ENCODE measurements around the gene CMTM8.

Gene CMTM8

GRCh38 chr3:32347343-32348125 is 109.1 kb downstream of the CMTM8 start:
- TF ChIP-seq, protein P1, sequence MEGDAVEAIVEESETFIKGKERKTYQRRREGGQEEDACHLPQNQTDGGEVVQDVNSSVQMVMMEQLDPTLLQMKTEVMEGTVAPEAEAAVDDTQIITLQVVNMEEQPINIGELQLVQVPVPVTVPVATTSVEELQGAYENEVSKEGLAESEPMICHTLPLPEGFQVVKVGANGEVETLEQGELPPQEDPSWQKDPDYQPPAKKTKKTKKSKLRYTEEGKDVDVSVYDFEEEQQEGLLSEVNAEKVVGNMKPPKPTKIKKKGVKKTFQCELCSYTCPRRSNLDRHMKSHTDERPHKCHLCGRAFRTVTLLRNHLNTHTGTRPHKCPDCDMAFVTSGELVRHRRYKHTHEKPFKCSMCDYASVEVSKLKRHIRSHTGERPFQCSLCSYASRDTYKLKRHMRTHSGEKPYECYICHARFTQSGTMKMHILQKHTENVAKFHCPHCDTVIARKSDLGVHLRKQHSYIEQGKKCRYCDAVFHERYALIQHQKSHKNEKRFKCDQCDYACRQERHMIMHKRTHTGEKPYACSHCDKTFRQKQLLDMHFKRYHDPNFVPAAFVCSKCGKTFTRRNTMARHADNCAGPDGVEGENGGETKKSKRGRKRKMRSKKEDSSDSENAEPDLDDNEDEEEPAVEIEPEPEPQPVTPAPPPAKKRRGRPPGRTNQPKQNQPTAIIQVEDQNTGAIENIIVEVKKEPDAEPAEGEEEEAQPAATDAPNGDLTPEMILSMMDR (IDR thresholded peaks at IDR 0.05; ENCODE audit: low read depth, low read length), result no peak
- DNase-seq, result no peak
- H3K36me3 ChIP-seq, result no peaks in the 10 kb centered on the region
- H3K27me3 ChIP-seq, result no peaks in the 10 kb centered on the region
- H3K4me1 ChIP-seq, result no peaks in the 10 kb centered on the region
- H3K9me3 ChIP-seq, result no peaks in the 10 kb centered on the region
- H3K4me3 ChIP-seq (ENCODE audit: low read depth, low read length), result no peak overlapping the region

DNA sequence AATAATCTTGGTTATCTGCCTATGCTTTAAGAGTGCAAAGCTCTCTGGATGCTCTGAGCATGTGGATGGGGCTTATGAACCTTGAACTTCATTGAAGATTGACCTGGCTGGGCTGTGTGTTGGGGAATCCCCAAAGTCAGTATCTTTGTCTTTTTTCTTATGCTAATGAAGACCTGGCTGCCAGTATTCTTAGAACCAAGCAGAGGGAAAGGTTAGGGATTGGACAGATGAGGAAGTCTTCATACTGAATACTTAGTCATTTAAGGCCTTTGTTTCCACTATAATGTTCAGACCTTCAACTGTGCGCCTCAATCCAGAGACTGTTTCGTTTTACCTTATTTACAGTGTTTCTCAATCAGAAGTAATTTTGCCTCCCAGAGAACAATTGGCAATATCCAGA is 110.7 kb downstream of the CMTM8 start:
- no peak for DNase-seq
- Histone ChIP-seq H3K36me3 (no peaks in the 10 kb centered on the region), H3K27me3 (no peaks in the 10 kb centered on the region), H3K9me3 (no peaks in the 10 kb centered on the region), H3K4me1 (no peaks in the 10 kb centered on the region), H3K4me3 (ENCODE audit: low read depth, low read length) (no peak overlapping the region)
- TF ChIP-seq, protein P1 (IDR thresholded peaks at IDR 0.05; ENCODE audit: low read depth, low read length), result no peak

DNA sequence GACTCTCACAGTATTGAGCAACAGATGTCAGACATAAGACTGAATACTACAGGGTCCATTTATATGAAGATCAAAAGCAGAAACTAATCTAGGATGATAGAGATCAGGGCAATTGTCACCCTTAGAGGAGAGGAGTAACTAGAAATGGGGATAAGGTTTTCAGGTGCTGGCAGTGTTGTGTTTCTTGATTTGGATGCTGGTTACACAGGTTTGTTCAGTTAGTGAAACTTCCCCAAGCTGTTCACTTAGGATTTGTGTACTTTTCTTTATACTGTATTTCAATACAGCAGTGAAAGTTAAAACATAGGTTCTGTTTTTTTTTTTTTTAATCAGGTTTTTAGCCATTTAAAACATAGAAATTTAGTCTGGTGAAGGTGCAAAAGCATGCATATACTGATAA is 114.1 kb downstream of the CMTM8 start:
- no peaks in the 10 kb centered on the region for H3K27me3 ChIP-seq
- no peaks in the 10 kb centered on the region for H3K9me3 ChIP-seq
- H3K4me3 ChIP-seq (ENCODE audit: low read depth, low read length), result no peak overlapping the region
- TF ChIP-seq, protein P1 (IDR thresholded peaks at IDR 0.05; ENCODE audit: low read depth, low read length), result no peak
- no peak for DNase-seq
- H3K36me3 ChIP-seq, result no peaks in the 10 kb centered on the region
- no peaks in the 10 kb centered on the region for H3K4me1 ChIP-seq

- no peaks in the 10 kb centered on the region for H3K27me3 ChIP-seq
- no peak for DNase-seq
- TF ChIP-seq, protein P1 (IDR thresholded peaks at IDR 0.05; ENCODE audit: low read depth, low read length), result no peak
These were observed 114.9 kb downstream of the CMTM8 start for GRCh38 chr3:32353351-32353750.

GRCh38 chr3:32354362-32354778 is 115.9 kb downstream of the CMTM8 start:
- no peak overlapping the region for H3K4me3 ChIP-seq (ENCODE audit: low read depth, low read length)
- DNase-seq, result no peak
- TF ChIP-seq, protein P1 (IDR thresholded peaks at IDR 0.05; ENCODE audit: low read depth, low read length), result no peak
- no peaks in the 10 kb centered on the region for H3K9me3 ChIP-seq
- no peaks in the 10 kb centered on the region for H3K36me3 ChIP-seq
- no peaks in the 10 kb centered on the region for H3K4me1 ChIP-seq
- no peaks in the 10 kb centered on the region for H3K27me3 ChIP-seq

More at GRCh38 chr3:32353351-32353750, 114.9 kb downstream of the CMTM8 start:
- H3K4me1 ChIP-seq, result no peaks in the 10 kb centered on the region
- H3K36me3 ChIP-seq, result no peaks in the 10 kb centered on the region
- H3K9me3 ChIP-seq, result no peaks in the 10 kb centered on the region
- no peak overlapping the region for H3K4me3 ChIP-seq (ENCODE audit: low read depth, low read length)

- Histone ChIP-seq H3K9me3 (no peaks in the 10 kb centered on the region), H3K4me1 (no peaks in the 10 kb centered on the region), H3K4me3 (ENCODE audit: low read depth, low read length) (no peak overlapping the region), H3K36me3 (no peaks in the 10 kb centered on the region), H3K27me3 (no peaks in the 10 kb centered on the region)
- TF ChIP-seq, protein P1 (IDR thresholded peaks at IDR 0.05; ENCODE audit: low read depth, low read length), result no peak
- no peak for DNase-seq
These were observed 117.3 kb downstream of the CMTM8 start for GRCh38 chr3:32355751-32356291.
